KMS-11 (cell line): ENCODE data around the gene BTK.

ENCODE experiments used
- H2AFZ ChIP-seq: fragments of 200-600 bp; sonication (generic); 2 replicates; pipeline ENCODE4 v1.6.1; 2016; ENCODE audit warnings: antibody characterized with exemption, mixed run types, low read depth
- H3K27ac ChIP-seq: fragments of 200-600 bp; sonication (generic); 2 replicates; pipeline ENCODE4 v1.6.1; 2016; ENCODE audit warnings: mild to moderate bottlenecking, mixed run types
- H3K27me3 ChIP-seq: fragments of 200-600 bp; sonication (generic); 2 replicates; pipeline ENCODE4 v1.6.1; 2017; ENCODE audit warnings: mild to moderate bottlenecking, low read depth, mixed run types, moderate library complexity; ENCODE audit not compliant: insufficient read depth
- H3K36me3 ChIP-seq: fragments of 200-600 bp; sonication (generic); 2 replicates; pipeline ENCODE4 v1.6.1; 2017; ENCODE audit warnings: mild to moderate bottlenecking, mixed run types; ENCODE audit not compliant: insufficient read depth
- H3K4me1 ChIP-seq: fragments of 200-600 bp; sonication (generic); 2 replicates; pipeline ENCODE4 v1.6.1; 2016; ENCODE audit warnings: mild to moderate bottlenecking, low read depth, mixed run types; ENCODE audit not compliant: poor library complexity, severe bottlenecking
- H3K4me2 ChIP-seq: fragments of 200-600 bp; sonication (generic); 2 replicates; pipeline ENCODE4 v1.7.0; 2016; ENCODE audit warnings: mild to moderate bottlenecking, mixed run types
- H3K4me3 ChIP-seq: fragments of 200-600 bp; sonication (generic); IDR thresholded peaks from 2 replicates; pipeline ENCODE4 v1.6.1; 2017; ENCODE audit warnings: low read depth, low read length, mixed read lengths; ENCODE audit not compliant: insufficient read depth
- H3K79me2 ChIP-seq: fragments of 200-600 bp; sonication (generic); 2 replicates; pipeline ENCODE4 v1.6.1; 2016; ENCODE audit warnings: low read depth, mixed run types; ENCODE audit not compliant: insufficient read depth
- H3K9ac ChIP-seq: fragments of 200-600 bp; sonication (generic); 2 replicates; pipeline ENCODE4 v1.6.1; 2016; ENCODE audit warnings: mild to moderate bottlenecking, mixed run types
- H4K20me1 ChIP-seq: fragments of 200-600 bp; sonication (generic); 2 replicates; pipeline ENCODE4 v1.6.1; 2016; ENCODE audit warnings: mild to moderate bottlenecking, mixed run types; ENCODE audit not compliant: insufficient read depth
- CTCF ChIP-seq: fragments of 200-600 bp; sonication (generic); conservative IDR thresholded peaks from 2 replicates; pipeline ENCODE4 v1.6.1; 2017; ENCODE audit warnings: low read depth, mild to moderate bottlenecking, antibody characterized with exemption, low read length, moderate library complexity, mixed read lengths

BTK gene

DNA sequence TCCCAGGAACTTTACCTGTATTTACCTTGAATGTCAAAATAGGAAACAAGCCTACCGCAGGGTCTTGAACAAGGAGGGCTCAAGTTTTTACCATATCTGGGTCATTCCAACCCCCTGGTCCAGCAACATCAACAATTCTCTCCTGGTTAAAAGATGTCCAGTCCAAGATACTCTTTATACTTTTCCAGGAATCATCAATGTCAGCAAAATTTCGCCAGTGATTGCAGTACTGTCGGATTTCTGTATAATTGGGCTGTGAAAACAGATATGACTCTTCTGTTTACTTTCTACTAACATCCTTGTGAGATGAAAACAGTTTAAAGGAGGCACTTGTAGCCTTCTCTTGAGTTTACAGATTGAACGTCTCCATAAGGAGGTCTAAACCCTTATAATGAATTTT lies 12.7 kb upstream of the BTK start:
- Histone ChIP-seq H3K36me3 (no peaks in the 10 kb centered on the region), H3K79me2 (peaks cover 2% of the 10 kb centered on the region; the same call in 1 of the 2 replicates), H3K27ac (no peak overlapping the region)

DNA sequence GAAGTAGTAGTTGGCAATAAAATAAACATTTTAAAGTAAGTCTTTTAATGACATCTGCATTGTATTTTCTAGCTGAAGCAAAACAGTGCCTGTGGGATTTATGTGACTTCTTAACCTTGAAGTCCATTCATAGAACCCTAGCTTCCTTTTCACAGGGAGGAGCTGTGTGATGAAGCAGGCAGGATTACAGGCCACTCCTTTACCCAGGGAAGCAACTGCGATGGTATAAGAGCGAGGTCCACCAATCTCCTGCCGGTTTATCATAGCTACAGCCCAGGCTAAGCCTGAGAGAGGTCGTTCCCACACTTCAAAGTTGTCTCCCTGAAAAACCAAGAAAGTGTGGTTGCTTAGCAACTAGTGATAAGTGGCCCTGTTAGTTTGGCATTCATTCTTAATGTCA lies 11.8 kb upstream of the BTK start:
- no peak overlapping the region for H3K4me3 ChIP-seq
- H3K27ac ChIP-seq = no peak overlapping the region
- no peak for TF ChIP-seq CTCF
- H3K4me2 ChIP-seq = no peak overlapping the region
- H3K79me2 ChIP-seq = 0 out of 2 replicates have a peak, but pooled peaks cover 8% of the 10 kb centered on the region
- H4K20me1 ChIP-seq = no peaks in the 10 kb centered on the region
- no peaks in the 10 kb centered on the region for H3K27me3 ChIP-seq
- H3K9ac ChIP-seq = no peak overlapping the region
- H3K4me1 ChIP-seq = peaks cover 5% of the 10 kb centered on the region
- no peak overlapping the region for H2AFZ ChIP-seq
- H3K36me3 ChIP-seq = 0 out of 2 replicates have a peak, but pooled peaks cover 6% of the 10 kb centered on the region

More for the DNA sequence above, 12.7 kb upstream of the BTK start:
- no peak overlapping the region for H3K9ac ChIP-seq
- H3K27me3 ChIP-seq = no peaks in the 10 kb centered on the region
- H3K4me2 ChIP-seq = no peak overlapping the region
- no peak for TF ChIP-seq CTCF
- no peak overlapping the region for H2AFZ ChIP-seq
- no peaks in the 10 kb centered on the region for H4K20me1 ChIP-seq
- H3K4me1 ChIP-seq = peaks cover 2% of the 10 kb centered on the region
- H3K4me3 ChIP-seq = no peak overlapping the region

DNA sequence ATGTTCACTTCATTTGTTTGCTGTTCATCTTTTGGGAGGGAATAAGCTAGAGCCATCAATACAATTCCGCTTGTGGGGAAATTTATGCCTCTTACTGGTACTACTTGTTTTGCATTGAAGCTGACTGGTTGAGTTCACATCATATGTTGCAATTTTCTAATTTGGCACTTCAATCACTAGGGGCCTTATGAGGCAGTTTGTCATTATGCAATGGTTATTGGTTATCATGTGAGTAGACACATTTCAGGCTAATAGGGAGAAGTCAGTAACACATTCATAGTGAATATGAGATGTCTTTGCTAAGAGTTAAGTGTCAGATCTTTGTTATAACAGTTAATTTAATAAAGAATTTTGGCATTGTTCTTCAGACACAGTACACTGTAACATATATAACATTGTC lies 9.8 kb upstream of the BTK start:
- Histone ChIP-seq H3K27ac (no peak overlapping the region), H3K79me2 (peaks cover 27% of the 10 kb centered on the region), H3K36me3 (peaks cover 11% of the 10 kb centered on the region; the same call in 1 of the 2 replicates), H3K4me2 (no peak overlapping the region), H4K20me1 (no peaks in the 10 kb centered on the region), H3K4me3 (no peak overlapping the region), H2AFZ (no peak overlapping the region), H3K9ac (no peak overlapping the region), H3K4me1 (peaks cover 11% of the 10 kb centered on the region), H3K27me3 (no peaks in the 10 kb centered on the region)
- no peak for TF ChIP-seq CTCF

GRCh38 chrX:101394372-101394771 lies 8.4 kb upstream of the BTK start:
- Histone ChIP-seq H3K9ac (no peak overlapping the region), H4K20me1 (no peaks in the 10 kb centered on the region), H3K27ac (no peak overlapping the region), H3K27me3 (no peaks in the 10 kb centered on the region), H2AFZ (no peak overlapping the region), H3K36me3 (peaks cover 11% of the 10 kb centered on the region; the same call in 1 of the 2 replicates), H3K4me2 (no peak overlapping the region), H3K4me1 (peaks cover 11% of the 10 kb centered on the region), H3K79me2 (peaks cover 27% of the 10 kb centered on the region), H3K4me3 (no peak overlapping the region)
- TF ChIP-seq CTCF = no peak
